Loucy (cell line): ENCODE data around the gene MIF4GD.

Experiments used
- H2AFZ ChIP-seq: fragments of 200-600 bp; sonication (generic); 2 replicates; pipeline ENCODE4 v1.6.0; 2016; ENCODE audit warnings: antibody characterized with exemption, mild to moderate bottlenecking, low read length, moderate library complexity
- H3F3A ChIP-seq: fragments of 200-600 bp; 2 replicates; pipeline ENCODE4 v1.6.0; 2016; ENCODE audit warnings: antibody characterized with exemption, low read depth, mild to moderate bottlenecking
- H3K27me3 ChIP-seq: fragments of 200-600 bp; sonication (generic); 2 replicates; pipeline ENCODE4 v1.6.1; 2014; ENCODE audit warnings: low read length, mild to moderate bottlenecking; ENCODE audit not compliant: insufficient read depth, poor library complexity, severe bottlenecking
- H3K36me3 ChIP-seq: fragments of 200-600 bp; sonication (generic); 2 replicates; pipeline ENCODE4 v1.6.1; 2016; ENCODE audit warnings: low read length; ENCODE audit not compliant: insufficient read depth
- H3K4me1 ChIP-seq: fragments of 200-600 bp; sonication (generic); 2 replicates; pipeline ENCODE4 v1.5.1; 2014; ENCODE audit warnings: low read length, mild to moderate bottlenecking; ENCODE audit not compliant: insufficient read depth, poor library complexity, severe bottlenecking
- H3K4me2 ChIP-seq: fragments of 200-600 bp; sonication (generic); 2 replicates; pipeline ENCODE4 v1.6.0; 2014; ENCODE audit warnings: antibody characterized with exemption, low read length, low read depth, mild to moderate bottlenecking; ENCODE audit not compliant: poor library complexity, severe bottlenecking
- H3K4me3 ChIP-seq: fragments of 200-600 bp; sonication (generic); 2 replicates; pipeline ENCODE4 v1.5.1; 2014; ENCODE audit warnings: low read length, mild to moderate bottlenecking, mixed read lengths; ENCODE audit not compliant: poor library complexity, severe bottlenecking
- H3K79me2 ChIP-seq: fragments of 200-600 bp; sonication (generic); 2 replicates; pipeline ENCODE4 v1.6.1; 2014; ENCODE audit warnings: low read length; ENCODE audit not compliant: insufficient read depth
- H3K9ac ChIP-seq: fragments of 200-600 bp; sonication (generic); 2 replicates; pipeline ENCODE4 v1.6.0; 2014; ENCODE audit warnings: mild to moderate bottlenecking, low read depth, low read length, moderate library complexity; ENCODE audit not compliant: poor library complexity, severe bottlenecking
- H3K9me2 ChIP-seq: fragments of 200-600 bp; sonication (generic); replicated peaks from 2 replicates; pipeline ENCODE4 v1.6.1; 2016; ENCODE audit warnings: low read depth, low read length, mixed read lengths
- H3K9me3 ChIP-seq: fragments of 200-600 bp; sonication (generic); 2 replicates; pipeline ENCODE4 v1.6.1; 2014; ENCODE audit warnings: mild to moderate bottlenecking, antibody characterized with exemption, low read length, low read depth; ENCODE audit not compliant: insufficient read depth
- H4K20me1 ChIP-seq: fragments of 200-600 bp; sonication (generic); 2 replicates; pipeline ENCODE4 v1.6.0; 2014; ENCODE audit warnings: antibody characterized with exemption, low read length, mild to moderate bottlenecking; ENCODE audit not compliant: insufficient read depth, poor library complexity, severe bottlenecking
- EZH2phosphoT487 ChIP-seq: fragments of 200-600 bp; IDR thresholded peaks from 2 replicates; pipeline ENCODE4 v1.6.1; 2018; ENCODE audit warnings: antibody characterized with exemption, mild to moderate bottlenecking, moderate library complexity, borderline replicate concordance
- TF ChIP-seq, protein P1 (sequence below): fragments of 200-600 bp; sonication (generic); conservative IDR thresholded peaks from 2 replicates; pipeline ENCODE4 v1.5.1; 2014; ENCODE audit warnings: mild to moderate bottlenecking, antibody characterized with exemption, low read length

Gene MIF4GD

GRCh38 chr17:75249564-75249963 is 21.5 kb downstream of the MIF4GD start:
- H3K36me3 ChIP-seq, result peaks cover 23% of the 10 kb centered on the region; the same call in 1 of the 2 replicates
- H3K27me3 ChIP-seq, result no peaks in the 10 kb centered on the region
- H3K9me2 ChIP-seq, result no peaks in the 10 kb centered on the region
- no peak overlapping the region for H3K4me3 ChIP-seq
- H3K9me3 ChIP-seq, result no peaks in the 10 kb centered on the region
- no peak overlapping the region for H3K4me2 ChIP-seq
- H4K20me1 ChIP-seq, result no peaks in the 10 kb centered on the region
- no peak overlapping the region for H2AFZ ChIP-seq
- H3K79me2 ChIP-seq, result peaks cover 22% of the 10 kb centered on the region; the same call in 1 of the 2 replicates
- no peaks in the 10 kb centered on the region for H3K4me1 ChIP-seq
- no peak overlapping the region for H3K9ac ChIP-seq
- no peak for TF ChIP-seq EZH2phosphoT487
- no peaks in the 10 kb centered on the region for H3F3A ChIP-seq

- Histone ChIP-seq H3K9me2 (no peaks in the 10 kb centered on the region), H3K4me3 (no peak overlapping the region), H3K9me3 (no peaks in the 10 kb centered on the region), H2AFZ (no peak overlapping the region), H3K27me3 (no peaks in the 10 kb centered on the region), H3K36me3 (peaks cover 54% of the 10 kb centered on the region; the same call in 1 of the 2 replicates), H3K9ac (no peak overlapping the region), H3F3A (no peaks in the 10 kb centered on the region), H3K4me1 (no peaks in the 10 kb centered on the region), H3K4me2 (no peak overlapping the region), H3K79me2 (peaks cover 17% of the 10 kb centered on the region; the same call in 1 of the 2 replicates), H4K20me1 (no peaks in the 10 kb centered on the region)
- no peak for TF ChIP-seq EZH2phosphoT487
- TF ChIP-seq, protein P1, sequence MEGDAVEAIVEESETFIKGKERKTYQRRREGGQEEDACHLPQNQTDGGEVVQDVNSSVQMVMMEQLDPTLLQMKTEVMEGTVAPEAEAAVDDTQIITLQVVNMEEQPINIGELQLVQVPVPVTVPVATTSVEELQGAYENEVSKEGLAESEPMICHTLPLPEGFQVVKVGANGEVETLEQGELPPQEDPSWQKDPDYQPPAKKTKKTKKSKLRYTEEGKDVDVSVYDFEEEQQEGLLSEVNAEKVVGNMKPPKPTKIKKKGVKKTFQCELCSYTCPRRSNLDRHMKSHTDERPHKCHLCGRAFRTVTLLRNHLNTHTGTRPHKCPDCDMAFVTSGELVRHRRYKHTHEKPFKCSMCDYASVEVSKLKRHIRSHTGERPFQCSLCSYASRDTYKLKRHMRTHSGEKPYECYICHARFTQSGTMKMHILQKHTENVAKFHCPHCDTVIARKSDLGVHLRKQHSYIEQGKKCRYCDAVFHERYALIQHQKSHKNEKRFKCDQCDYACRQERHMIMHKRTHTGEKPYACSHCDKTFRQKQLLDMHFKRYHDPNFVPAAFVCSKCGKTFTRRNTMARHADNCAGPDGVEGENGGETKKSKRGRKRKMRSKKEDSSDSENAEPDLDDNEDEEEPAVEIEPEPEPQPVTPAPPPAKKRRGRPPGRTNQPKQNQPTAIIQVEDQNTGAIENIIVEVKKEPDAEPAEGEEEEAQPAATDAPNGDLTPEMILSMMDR, result no peak
Measured at GRCh38 chr17:75246404-75246803, 24.6 kb downstream of the MIF4GD start.

DNA sequence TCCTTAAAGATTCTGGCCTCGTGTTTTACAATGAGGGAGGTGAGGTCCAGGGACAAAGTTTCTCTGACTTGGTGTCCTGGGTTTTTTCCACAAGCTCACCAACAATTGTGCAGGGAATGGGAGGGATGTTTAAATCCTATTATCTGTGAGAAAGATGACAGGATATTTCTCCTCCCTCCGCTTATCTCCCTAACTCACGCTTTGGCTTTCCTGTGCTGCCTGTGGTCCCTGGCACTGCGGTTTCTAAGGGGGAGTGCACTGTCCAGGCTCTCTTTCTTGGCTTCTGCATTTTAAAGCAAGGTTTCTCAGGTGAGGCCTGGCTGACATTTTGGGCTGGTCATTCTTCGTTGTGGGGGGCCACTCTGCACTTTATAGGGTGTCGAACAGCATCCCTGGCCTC is 26.0 kb downstream of the MIF4GD start:
- Histone ChIP-seq H3K79me2 (peaks cover 7% of the 10 kb centered on the region; the same call in 1 of the 2 replicates), H4K20me1 (no peaks in the 10 kb centered on the region), H3K36me3 (peaks cover 66% of the 10 kb centered on the region; the same call in 1 of the 2 replicates), H3F3A (no peaks in the 10 kb centered on the region), H2AFZ (no peak overlapping the region), H3K4me2 (no peak overlapping the region), H3K9me3 (no peaks in the 10 kb centered on the region), H3K27me3 (no peaks in the 10 kb centered on the region), H3K4me3 (no peak overlapping the region), H3K9ac (no peak overlapping the region), H3K4me1 (no peaks in the 10 kb centered on the region), H3K9me2 (no peaks in the 10 kb centered on the region)
- TF ChIP-seq, protein P1, result no peak
- no peak for TF ChIP-seq EZH2phosphoT487

GRCh38 chr17:75244133-75244866 is 26.7 kb downstream of the MIF4GD start:
- H3K9me2 ChIP-seq, result no peaks in the 10 kb centered on the region
- H3K79me2 ChIP-seq, result no peaks in the 10 kb centered on the region
- no peak overlapping the region for H3K4me2 ChIP-seq
- H3F3A ChIP-seq, result no peaks in the 10 kb centered on the region
- H4K20me1 ChIP-seq, result no peaks in the 10 kb centered on the region
- H2AFZ ChIP-seq, result no peak overlapping the region
- H3K9ac ChIP-seq, result no peak overlapping the region
- H3K4me3 ChIP-seq, result no peak overlapping the region
- no peaks in the 10 kb centered on the region for H3K9me3 ChIP-seq
- TF ChIP-seq EZH2phosphoT487, result no peak
- TF ChIP-seq, protein P1, result no peak
- peaks cover 71% of the 10 kb centered on the region; the same call in 1 of the 2 replicates for H3K36me3 ChIP-seq
- H3K4me1 ChIP-seq, result no peaks in the 10 kb centered on the region
- H3K27me3 ChIP-seq, result no peaks in the 10 kb centered on the region
